ENCODE data around the gene CDC14B. TPM values are rescaled to one million over a fixed set of nuclear protein-coding genes. Genes with fewer than 3 reads are reported as not detected.

Gene CDC14B
- total RNA-seq, 1 experiment from 2014 or later: 5.2 TPM

DNA sequence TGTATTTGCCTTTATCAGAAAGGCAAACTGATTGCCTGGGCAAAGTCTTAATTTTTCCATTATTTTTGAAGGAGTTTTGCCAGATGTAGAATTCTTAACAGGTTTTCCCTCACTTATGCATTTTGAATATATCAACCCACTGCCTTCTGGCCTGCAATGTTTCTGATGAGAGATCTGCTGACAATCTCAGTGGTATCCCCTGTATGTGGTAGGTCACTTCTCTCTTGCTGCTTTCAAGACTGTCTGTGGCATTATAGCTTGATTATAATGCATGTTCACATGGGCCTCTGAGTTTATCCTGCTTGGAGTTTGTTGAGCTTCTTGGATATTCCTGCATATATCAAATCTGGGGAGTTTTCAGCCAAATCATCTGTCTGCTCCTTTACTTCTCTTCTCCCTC lies 87.5 kb downstream of the CDC14B start:
- intact Hi-C loops (cut with micrococcal nuclease; ENCODE audit: unreplicated experiment): no loop called here

DNA sequence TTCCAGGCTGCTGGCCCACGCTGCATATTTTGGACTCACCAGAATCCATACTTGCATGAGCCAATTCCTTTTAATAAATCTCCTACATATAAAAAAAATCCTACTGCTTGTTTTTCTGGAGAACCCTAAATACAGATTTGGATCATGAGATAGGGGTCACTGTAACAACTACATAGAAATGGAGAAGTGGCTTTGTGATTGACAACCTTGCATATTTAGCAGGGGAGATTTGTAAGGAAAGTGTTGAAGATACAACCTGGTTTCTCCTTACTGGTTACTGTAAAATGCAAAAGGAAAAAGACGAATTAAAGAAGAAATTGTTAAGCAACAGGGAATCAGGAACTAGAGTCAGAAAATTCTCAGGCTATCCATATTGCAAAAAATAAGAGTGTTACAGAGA lies 94.9 kb downstream of the CDC14B start:
- ChIA-PET CTCF (no interaction called here), POLR2A (ENCODE audit: low non-redundant PET) (no interaction called here)
- no peak for DNase-seq (ENCODE audit: low spot score)
- TF ChIP-seq, protein P1, sequence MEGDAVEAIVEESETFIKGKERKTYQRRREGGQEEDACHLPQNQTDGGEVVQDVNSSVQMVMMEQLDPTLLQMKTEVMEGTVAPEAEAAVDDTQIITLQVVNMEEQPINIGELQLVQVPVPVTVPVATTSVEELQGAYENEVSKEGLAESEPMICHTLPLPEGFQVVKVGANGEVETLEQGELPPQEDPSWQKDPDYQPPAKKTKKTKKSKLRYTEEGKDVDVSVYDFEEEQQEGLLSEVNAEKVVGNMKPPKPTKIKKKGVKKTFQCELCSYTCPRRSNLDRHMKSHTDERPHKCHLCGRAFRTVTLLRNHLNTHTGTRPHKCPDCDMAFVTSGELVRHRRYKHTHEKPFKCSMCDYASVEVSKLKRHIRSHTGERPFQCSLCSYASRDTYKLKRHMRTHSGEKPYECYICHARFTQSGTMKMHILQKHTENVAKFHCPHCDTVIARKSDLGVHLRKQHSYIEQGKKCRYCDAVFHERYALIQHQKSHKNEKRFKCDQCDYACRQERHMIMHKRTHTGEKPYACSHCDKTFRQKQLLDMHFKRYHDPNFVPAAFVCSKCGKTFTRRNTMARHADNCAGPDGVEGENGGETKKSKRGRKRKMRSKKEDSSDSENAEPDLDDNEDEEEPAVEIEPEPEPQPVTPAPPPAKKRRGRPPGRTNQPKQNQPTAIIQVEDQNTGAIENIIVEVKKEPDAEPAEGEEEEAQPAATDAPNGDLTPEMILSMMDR (conservative IDR thresholded peaks at IDR 0.05; ENCODE audit: low read depth, low read length): no peak
- TF ChIP-seq EZH2 (IDR thresholded peaks at IDR 0.05; ENCODE audit: borderline replicate concordance, low read depth, low read length, poor library complexity, severe bottlenecking): no peak
- BruUV-seq (replicated peaks): no TSS peak
- H3K27ac ChIP-seq (ENCODE audit: low read depth, low read length, poor library complexity, severe bottlenecking): no peak overlapping the region
- no peaks in the 10 kb centered on the region for H3K27me3 ChIP-seq (replicated peaks; ENCODE audit: insufficient read depth, low read depth, low read length, poor library complexity)
- H3K9me3 ChIP-seq (ENCODE audit: low read depth, low read length, poor library complexity, severe bottlenecking): no peaks in the 10 kb centered on the region
- no peak overlapping the region for H3K4me3 ChIP-seq (ENCODE audit: low read depth, low read length, poor library complexity, severe bottlenecking)
- intact Hi-C loops (cut with micrococcal nuclease; ENCODE audit: unreplicated experiment): no loop called here
- H3K4me1 ChIP-seq (ENCODE audit: insufficient read depth, low read length, poor library complexity, severe bottlenecking): no peaks in the 10 kb centered on the region
- H3K36me3 ChIP-seq (ENCODE audit: insufficient read depth, low read length, poor library complexity, severe bottlenecking): no peaks in the 10 kb centered on the region

More for the DNA sequence above, 87.5 kb downstream of the CDC14B start:
- Histone ChIP-seq H3K27me3 (replicated peaks; ENCODE audit: insufficient read depth, low read depth, low read length, poor library complexity) (no peaks in the 10 kb centered on the region), H3K27ac (ENCODE audit: low read depth, low read length, poor library complexity, severe bottlenecking) (no peak overlapping the region), H3K36me3 (ENCODE audit: insufficient read depth, low read length, poor library complexity, severe bottlenecking) (no peaks in the 10 kb centered on the region), H3K9me3 (ENCODE audit: low read depth, low read length, poor library complexity, severe bottlenecking) (no peaks in the 10 kb centered on the region), H3K4me3 (ENCODE audit: low read depth, low read length, poor library complexity, severe bottlenecking) (no peak overlapping the region), H3K4me1 (ENCODE audit: insufficient read depth, low read length, poor library complexity, severe bottlenecking) (no peaks in the 10 kb centered on the region)
- CTCF ChIA-PET: no interaction called here
- no TSS peak for BruUV-seq (replicated peaks)
- POLR2A ChIA-PET (ENCODE audit: low non-redundant PET): no interaction called here
- no peak for TF ChIP-seq EZH2 (IDR thresholded peaks at IDR 0.05; ENCODE audit: borderline replicate concordance, low read depth, low read length, poor library complexity, severe bottlenecking)
- TF ChIP-seq, protein P1 (conservative IDR thresholded peaks at IDR 0.05; ENCODE audit: low read depth, low read length): no peak
- DNase-seq (ENCODE audit: low spot score): no peak

DNA sequence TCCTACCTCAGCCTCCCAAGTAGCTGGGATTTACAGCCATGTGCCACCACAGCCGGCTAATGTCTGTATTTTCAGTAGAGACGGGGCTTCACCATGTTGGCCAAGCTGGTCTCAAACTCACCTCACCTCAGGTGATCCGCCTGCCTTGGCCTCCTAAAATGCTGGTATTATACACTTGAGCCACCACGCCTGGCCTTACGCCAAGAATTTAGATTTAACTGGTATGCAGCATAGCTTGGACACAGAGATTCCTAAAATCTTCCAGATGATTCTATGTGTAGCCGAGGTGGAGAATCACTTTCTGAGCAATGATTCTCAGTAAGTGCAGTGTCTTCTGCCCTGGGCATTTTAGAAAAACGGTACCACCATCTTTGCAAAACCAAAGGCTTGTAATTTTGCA lies 95.6 kb downstream of the CDC14B start:
- Histone ChIP-seq H3K27me3 (replicated peaks; ENCODE audit: insufficient read depth, low read depth, low read length, poor library complexity) (no peaks in the 10 kb centered on the region), H3K4me3 (ENCODE audit: low read depth, low read length, poor library complexity, severe bottlenecking) (no peak overlapping the region), H3K36me3 (ENCODE audit: insufficient read depth, low read length, poor library complexity, severe bottlenecking) (no peaks in the 10 kb centered on the region), H3K4me1 (ENCODE audit: insufficient read depth, low read length, poor library complexity, severe bottlenecking) (no peaks in the 10 kb centered on the region), H3K27ac (ENCODE audit: low read depth, low read length, poor library complexity, severe bottlenecking) (no peak overlapping the region), H3K9me3 (ENCODE audit: low read depth, low read length, poor library complexity, severe bottlenecking) (no peaks in the 10 kb centered on the region)
- POLR2A ChIA-PET (ENCODE audit: low non-redundant PET): no interaction called here
- no peak for DNase-seq (ENCODE audit: low spot score)
- BruUV-seq (replicated peaks): no TSS peak
- no peak for TF ChIP-seq EZH2 (IDR thresholded peaks at IDR 0.05; ENCODE audit: borderline replicate concordance, low read depth, low read length, poor library complexity, severe bottlenecking)
- TF ChIP-seq, protein P1 (conservative IDR thresholded peaks at IDR 0.05; ENCODE audit: low read depth, low read length): no peak
- intact Hi-C loops (cut with micrococcal nuclease; ENCODE audit: unreplicated experiment): no loop called here
- CTCF ChIA-PET: no interaction called here

Measured in A673 (cell line).